ENCODE measurements around the gene TAGLN2. TPM values are rescaled to one million over a fixed set of nuclear protein-coding genes. Genes with fewer than 3 reads are reported as not detected.

Gene TAGLN2
- total and polyA plus RNA-seq, 9 of the 15 experiments (the other 6 are each of a cell fraction or from before 2014, with no cell fraction given) = 192 to 683 (median 455) TPM

GRCh38 chr1:159929155-159930051 lies 4.1 kb upstream of the TAGLN2 start (continued):
- peak; percentile 63 for TF ChIP-seq REST (IDR thresholded peaks at IDR 0.05; ENCODE audit: borderline replicate concordance)
- no peak for TF ChIP-seq REST (CRISPR knock-in tag; IDR thresholded peaks at IDR 0.05; ENCODE audit: low read depth)
- TF ChIP-seq, protein P1, sequence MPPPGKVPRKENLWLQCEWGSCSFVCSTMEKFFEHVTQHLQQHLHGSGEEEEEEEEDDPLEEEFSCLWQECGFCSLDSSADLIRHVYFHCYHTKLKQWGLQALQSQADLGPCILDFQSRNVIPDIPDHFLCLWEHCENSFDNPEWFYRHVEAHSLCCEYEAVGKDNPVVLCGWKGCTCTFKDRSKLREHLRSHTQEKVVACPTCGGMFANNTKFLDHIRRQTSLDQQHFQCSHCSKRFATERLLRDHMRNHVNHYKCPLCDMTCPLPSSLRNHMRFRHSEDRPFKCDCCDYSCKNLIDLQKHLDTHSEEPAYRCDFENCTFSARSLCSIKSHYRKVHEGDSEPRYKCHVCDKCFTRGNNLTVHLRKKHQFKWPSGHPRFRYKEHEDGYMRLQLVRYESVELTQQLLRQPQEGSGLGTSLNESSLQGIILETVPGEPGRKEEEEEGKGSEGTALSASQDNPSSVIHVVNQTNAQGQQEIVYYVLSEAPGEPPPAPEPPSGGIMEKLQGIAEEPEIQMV (tag; conservative IDR thresholded peaks at IDR 0.05; ENCODE audit: low read depth) = no peak
- TF ChIP-seq ZNF644 (tag; IDR thresholded peaks at IDR 0.05; ENCODE audit: low read depth) = no peak
- no peak for TF ChIP-seq E2F8 (IDR thresholded peaks at IDR 0.05; ENCODE audit: low read depth, partially characterized antibody)
- no peak for TF ChIP-seq ZBTB5 (IDR thresholded peaks at IDR 0.05)
- TF ChIP-seq ZNF57 (CRISPR knock-in tag; IDR thresholded peaks at IDR 0.05) = no peak
- TF ChIP-seq ZFPM2 (CRISPR knock-in tag; IDR thresholded peaks at IDR 0.05) = no peak
- no peak for TF ChIP-seq MYNN (IDR thresholded peaks at IDR 0.05)
- no peak for TF ChIP-seq MYNN (CRISPR knock-in tag; IDR thresholded peaks at IDR 0.05)
- TF ChIP-seq C11orf30 (IDR thresholded peaks at IDR 0.05; ENCODE audit: low read depth) = no peak
- no peak for TF ChIP-seq ZNF165 (CRISPR knock-in tag; IDR thresholded peaks at IDR 0.05; ENCODE audit: borderline replicate concordance)
- TF ChIP-seq U2AF1 (optimal IDR thresholded peaks at IDR 0.05; ENCODE audit: low read depth, low read length) = no peak
